Measurements from ENCODE around the gene PROSER3.

DNA sequence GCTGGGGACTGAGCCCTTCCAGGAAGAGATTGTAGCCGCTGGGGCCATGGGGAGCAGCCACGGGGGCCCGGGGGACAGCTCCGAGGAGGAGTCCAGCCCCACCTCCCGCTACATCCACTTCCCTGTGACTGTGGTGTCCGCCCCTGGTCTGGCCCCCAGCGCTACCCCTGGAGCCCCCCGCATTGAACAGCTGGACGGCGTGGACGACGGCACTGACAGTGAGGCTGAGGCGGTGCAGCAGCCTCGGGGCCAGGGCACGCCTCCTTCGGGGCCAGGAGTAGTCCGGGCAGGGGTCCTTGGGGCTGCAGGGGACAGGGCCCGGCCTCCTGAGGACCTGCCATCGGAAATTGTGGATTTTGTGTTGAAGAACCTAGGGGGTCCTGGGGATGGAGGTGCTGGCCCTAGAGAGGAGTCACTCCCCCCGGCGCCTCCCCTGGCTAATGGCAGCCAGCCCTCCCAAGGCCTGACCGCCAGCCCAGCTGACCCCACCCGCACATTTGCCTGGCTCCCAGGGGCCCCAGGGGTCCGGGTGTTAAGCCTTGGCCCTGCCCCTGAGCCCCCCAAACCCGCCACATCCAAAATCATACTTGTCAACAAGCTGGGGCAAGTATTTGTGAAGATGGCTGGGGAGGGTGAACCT, 25.3 kb upstream of the PROSER3 start:
- TF ChIP-seq, protein P1, sequence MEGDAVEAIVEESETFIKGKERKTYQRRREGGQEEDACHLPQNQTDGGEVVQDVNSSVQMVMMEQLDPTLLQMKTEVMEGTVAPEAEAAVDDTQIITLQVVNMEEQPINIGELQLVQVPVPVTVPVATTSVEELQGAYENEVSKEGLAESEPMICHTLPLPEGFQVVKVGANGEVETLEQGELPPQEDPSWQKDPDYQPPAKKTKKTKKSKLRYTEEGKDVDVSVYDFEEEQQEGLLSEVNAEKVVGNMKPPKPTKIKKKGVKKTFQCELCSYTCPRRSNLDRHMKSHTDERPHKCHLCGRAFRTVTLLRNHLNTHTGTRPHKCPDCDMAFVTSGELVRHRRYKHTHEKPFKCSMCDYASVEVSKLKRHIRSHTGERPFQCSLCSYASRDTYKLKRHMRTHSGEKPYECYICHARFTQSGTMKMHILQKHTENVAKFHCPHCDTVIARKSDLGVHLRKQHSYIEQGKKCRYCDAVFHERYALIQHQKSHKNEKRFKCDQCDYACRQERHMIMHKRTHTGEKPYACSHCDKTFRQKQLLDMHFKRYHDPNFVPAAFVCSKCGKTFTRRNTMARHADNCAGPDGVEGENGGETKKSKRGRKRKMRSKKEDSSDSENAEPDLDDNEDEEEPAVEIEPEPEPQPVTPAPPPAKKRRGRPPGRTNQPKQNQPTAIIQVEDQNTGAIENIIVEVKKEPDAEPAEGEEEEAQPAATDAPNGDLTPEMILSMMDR (IDR thresholded peaks at IDR 0.05) = no peak
- TF ChIP-seq POLR2A (IDR thresholded peaks at IDR 0.05) = no peak
